HG02798 (cell line): ENCODE results near the gene ARMC2.

Experiments
- ATAC-seq: cut with Tn5 transposase; IDR thresholded peaks from one replicate; pipeline ENCODE4 v1.9.1; 2021; ENCODE audit warnings: mild to moderate bottlenecking; ENCODE audit not compliant: unreplicated experiment, poor library complexity

The ARMC2 gene

GRCh38 chr6:108946695-108947094, 98.5 kb downstream of the ARMC2 start:
- ATAC-seq = no peak

GRCh38 chr6:108947114-108947854, 99.1 kb downstream of the ARMC2 start:
- no peak for ATAC-seq

GRCh38 chr6:108948181-108948661, 100.0 kb downstream of the ARMC2 start:
- ATAC-seq = no peak

GRCh38 chr6:108951351-108951953, 103.2 kb downstream of the ARMC2 start:
- no peak for ATAC-seq

- no peak for ATAC-seq
Measured at GRCh38 chr6:108952776-108953486, 104.7 kb downstream of the ARMC2 start.

GRCh38 chr6:108953681-108954080, 105.5 kb downstream of the ARMC2 start:
- ATAC-seq = no peak

DNA sequence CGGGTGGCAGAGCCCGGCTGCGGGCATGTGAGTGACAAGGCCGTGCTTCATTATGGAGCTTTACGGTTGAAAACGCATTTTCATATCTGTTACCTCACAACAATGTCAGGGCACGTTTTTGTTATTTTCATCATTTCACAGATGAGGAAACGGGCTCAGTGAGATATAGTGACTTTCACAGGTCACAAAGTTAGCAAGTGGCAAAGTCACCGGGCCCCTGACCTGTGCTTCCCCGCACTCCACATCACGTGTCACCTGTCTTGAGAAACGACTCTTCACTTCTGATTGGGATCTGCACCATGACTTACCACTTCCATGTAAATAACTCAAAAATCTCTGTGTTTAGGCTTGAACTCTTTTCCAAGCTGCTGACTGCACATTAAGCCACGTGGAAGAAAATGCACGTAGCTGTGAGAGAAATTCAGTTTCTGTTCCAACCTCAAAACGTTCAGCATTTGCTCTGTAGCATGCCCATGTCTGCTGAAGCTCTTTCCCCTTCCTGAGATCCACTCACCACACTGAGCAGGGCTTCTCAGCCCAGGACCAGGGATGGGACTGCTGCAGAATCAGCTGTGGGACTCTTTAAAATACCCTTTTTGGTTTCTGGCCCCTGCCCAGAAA, 107.2 kb downstream of the ARMC2 start:
- no peak for ATAC-seq

DNA sequence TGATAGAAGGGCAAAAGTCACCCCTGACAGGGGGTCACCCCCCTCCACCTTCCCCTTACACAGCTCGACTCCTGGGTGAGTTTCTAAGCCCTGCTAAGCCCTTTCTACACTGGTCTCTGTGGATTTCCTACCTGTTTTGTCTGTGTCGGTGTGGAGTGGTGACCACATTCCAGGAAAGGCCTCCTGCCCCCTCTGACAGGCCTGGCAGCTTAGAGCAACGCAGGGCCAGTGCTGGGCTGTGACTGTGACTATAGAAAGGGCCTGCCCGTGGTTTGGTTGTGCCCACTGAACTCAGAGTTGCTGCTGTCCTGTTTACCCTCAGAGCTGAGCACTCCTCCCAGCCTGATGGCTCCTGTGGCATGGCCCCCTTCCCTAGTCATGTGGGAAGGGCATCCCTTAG, 109.0 kb downstream of the ARMC2 start:
- ATAC-seq = no peak

DNA sequence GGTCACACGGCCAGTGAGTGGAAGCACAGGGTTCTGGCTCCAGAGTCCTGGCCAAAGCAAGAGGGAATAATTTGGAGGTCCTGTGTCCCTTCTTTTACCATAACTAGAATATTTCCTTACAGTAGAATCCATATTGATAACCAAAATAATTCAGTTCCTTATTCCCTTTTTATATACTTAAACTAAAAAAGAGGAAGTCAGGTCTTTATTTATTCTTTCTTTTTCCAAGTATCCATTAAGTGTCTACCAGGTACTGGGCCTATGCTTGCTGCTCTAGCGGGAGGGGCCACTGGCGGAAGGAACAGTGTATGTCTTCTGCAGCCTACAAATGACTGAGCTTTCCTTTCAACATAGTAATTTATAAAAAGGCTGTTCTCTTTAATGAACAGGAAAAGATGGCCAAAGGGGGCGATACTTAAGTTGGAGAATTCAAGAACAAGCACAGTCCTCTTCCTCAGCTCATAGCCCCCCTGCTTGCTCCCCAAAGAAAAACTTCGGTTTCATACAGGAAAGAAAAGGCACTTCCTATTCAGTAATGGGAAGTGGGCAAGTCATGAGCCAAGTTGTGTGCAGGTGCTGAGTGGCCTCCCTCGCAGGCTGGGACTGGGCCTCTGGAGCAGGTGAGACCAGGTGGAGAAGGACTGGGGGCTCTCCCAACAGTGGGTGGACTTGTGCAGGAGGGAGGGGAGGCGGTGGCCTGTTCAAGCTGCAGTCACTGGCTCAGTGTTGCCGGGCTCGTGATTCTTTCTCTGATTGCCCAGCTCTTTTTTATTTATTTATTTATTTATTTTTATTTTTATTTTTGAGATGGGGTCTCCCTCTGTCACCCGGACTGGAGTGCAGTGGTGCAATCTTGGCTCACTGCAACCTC, 110.9 kb downstream of the ARMC2 start:
- ATAC-seq = no peak

DNA sequence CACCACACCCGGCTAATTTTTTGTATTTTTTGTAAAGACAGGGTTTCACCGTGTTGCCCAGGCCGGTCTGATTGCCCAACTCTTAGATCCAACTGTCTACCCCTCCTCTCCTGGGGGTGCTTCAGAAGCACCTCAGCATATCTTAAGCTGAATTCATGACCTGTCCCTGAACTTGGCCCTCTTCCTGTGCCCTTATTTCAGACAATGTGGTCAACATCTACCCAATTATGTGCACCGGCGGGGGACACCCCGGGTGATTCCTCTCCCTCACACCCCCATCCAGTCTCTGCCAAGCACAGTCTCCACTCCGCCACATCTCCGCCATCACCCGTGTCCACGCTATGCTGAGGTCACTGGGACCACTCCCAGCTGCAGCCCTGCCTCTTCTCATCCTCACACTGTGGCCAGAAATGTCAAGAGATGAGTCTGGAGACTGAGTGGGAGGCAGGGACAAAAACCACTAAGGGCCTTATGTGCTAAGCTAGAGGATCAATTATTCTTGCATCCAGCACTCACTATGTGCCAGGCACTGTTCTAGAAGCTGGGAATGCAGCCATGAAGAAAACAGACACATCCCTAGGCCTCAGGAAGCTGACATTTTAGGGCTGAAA, 111.9 kb downstream of the ARMC2 start:
- no peak for ATAC-seq

- no peak for ATAC-seq
Measured at GRCh38 chr6:108960601-108961000, 112.4 kb downstream of the ARMC2 start.

DNA sequence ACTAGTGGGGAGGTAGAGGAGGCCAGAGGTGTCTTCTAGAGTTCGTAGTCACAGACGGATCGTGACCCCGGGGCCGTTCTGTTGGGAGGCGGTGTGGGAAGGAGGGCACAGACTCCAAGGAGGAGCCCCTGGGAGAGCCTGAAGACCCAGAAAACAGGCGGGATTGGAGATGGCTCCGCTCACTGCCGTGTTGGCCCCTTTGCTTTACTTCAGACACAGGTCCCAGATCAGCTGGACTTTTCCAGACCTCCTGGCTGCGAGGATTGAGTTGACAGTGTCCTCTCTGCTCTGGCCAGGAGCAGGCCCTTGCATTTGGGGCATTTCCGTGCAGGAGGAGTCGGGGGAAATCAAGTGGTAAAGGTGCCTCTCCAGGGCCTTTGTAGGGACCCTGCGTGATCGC, 112.9 kb downstream of the ARMC2 start:
- ATAC-seq = no peak

- ATAC-seq = no peak
Measured at GRCh38 chr6:108961985-108962384, 113.8 kb downstream of the ARMC2 start.

- no peak for ATAC-seq
Measured at GRCh38 chr6:108966251-108966650, 118.0 kb downstream of the ARMC2 start.

- ATAC-seq = no peak
Measured at GRCh38 chr6:108966855-108967755, 118.9 kb downstream of the ARMC2 start.

- no peak for ATAC-seq
Measured at GRCh38 chr6:108968325-108969316, 120.4 kb downstream of the ARMC2 start.

GRCh38 chr6:108969776-108970175, 121.6 kb downstream of the ARMC2 start:
- ATAC-seq = no peak
